Parathyroid adenoma (tissue), 2 donors: ENCODE data around the gene STAU1.
"Not testable (repeated sequence)": the region's sequence is repeated elsewhere in the genome, so short reads cannot be mapped to it uniquely, and the experiment has no call there.

Experiments used
- H2AFZ ChIP-seq: fragments of 300-600 bp; sonication (generic); one replicate; pipeline ENCODE4 v1.7.0; 2017; ENCODE audit warnings: antibody characterized with exemption, mild to moderate bottlenecking
- H3K27ac ChIP-seq: fragments of 300-600 bp; sonication (generic); one replicate; pipeline ENCODE4 v1.7.0; 2017
- H3K27me3 ChIP-seq: fragments of 300-600 bp; sonication (generic); one replicate; pipeline ENCODE4 v1.7.0; 2017; ENCODE audit warnings: low read length; ENCODE audit not compliant: control insufficient read depth, insufficient read depth
- H3K36me3 ChIP-seq: fragments of 300-600 bp; sonication (generic); one replicate; pipeline ENCODE4 v1.7.0; 2017; ENCODE audit warnings: low read length; ENCODE audit not compliant: control insufficient read depth, insufficient read depth
- H3K4me1 ChIP-seq: fragments of 300-600 bp; sonication (generic); one replicate; pipeline ENCODE4 v1.7.0; 2017; ENCODE audit warnings: control low read depth
- H3K4me2 ChIP-seq: fragments of 300-600 bp; sonication (generic); one replicate; pipeline ENCODE4 v1.7.0; 2017; ENCODE audit warnings: low read length
- H3K4me3 ChIP-seq: fragments of 300-600 bp; sonication (generic); one replicate; pipeline ENCODE4 v1.7.0; 2017; ENCODE audit warnings: low read depth, low read length
- H3K79me2 ChIP-seq: fragments of 300-600 bp; sonication (generic); one replicate; pipeline ENCODE4 v1.7.0; 2017; ENCODE audit warnings: control low read depth
- H3K9ac ChIP-seq: fragments of 300-600 bp; sonication (generic); one replicate; pipeline ENCODE4 v1.7.0; 2017; ENCODE audit warnings: mild to moderate bottlenecking
- H3K9me3 ChIP-seq: fragments of 300-600 bp; sonication (generic); one replicate; pipeline ENCODE4 v1.7.0; 2017; ENCODE audit warnings: low read length; ENCODE audit not compliant: control insufficient read depth
- CTCF ChIP-seq: fragments of 300-600 bp; sonication (generic); IDR thresholded peaks from one replicate; pipeline ENCODE4 v1.7.0; 2017; ENCODE audit warnings: antibody characterized with exemption, mild to moderate bottlenecking
- donor health status: primary hyperparathyroidism.

Gene STAU1

GRCh38 chr20:49171909-49172308 lies 16.2 kb downstream of the STAU1 start:
- peaks cover 57% of the 10 kb centered on the region for H3K79me2 ChIP-seq
- no peak overlapping the region for H3K9ac ChIP-seq
- no peaks in the 10 kb centered on the region for H3K9me3 ChIP-seq
- H3K27ac ChIP-seq, result no peak overlapping the region
- TF ChIP-seq CTCF, result no peak
- no peaks in the 10 kb centered on the region for H3K36me3 ChIP-seq
- H2AFZ ChIP-seq, result no peak overlapping the region
- peaks cover 4% of the 10 kb centered on the region for H3K4me1 ChIP-seq
- H3K4me2 ChIP-seq, result no peak overlapping the region
- H3K4me3 ChIP-seq, result peak overlapping the region; percentile 13
- H3K27me3 ChIP-seq, result no peaks in the 10 kb centered on the region

GRCh38 chr20:49170714-49171113 lies 17.4 kb downstream of the STAU1 start:
- peaks cover 4% of the 10 kb centered on the region for H3K4me1 ChIP-seq
- TF ChIP-seq CTCF, result no peak
- H3K36me3 ChIP-seq, result no peaks in the 10 kb centered on the region
- no peaks in the 10 kb centered on the region for H3K9me3 ChIP-seq
- H2AFZ ChIP-seq, result no peak overlapping the region
- H3K79me2 ChIP-seq, result peaks cover 54% of the 10 kb centered on the region
- H3K4me2 ChIP-seq, result no peak overlapping the region
- no peak overlapping the region for H3K4me3 ChIP-seq
- no peaks in the 10 kb centered on the region for H3K27me3 ChIP-seq
- no peak overlapping the region for H3K27ac ChIP-seq
- H3K9ac ChIP-seq, result no peak overlapping the region

GRCh38 chr20:49169547-49169946 lies 18.6 kb downstream of the STAU1 start:
- Histone ChIP-seq H3K36me3 (no peaks in the 10 kb centered on the region), H3K4me3 (no peak overlapping the region), H3K27ac (no peak overlapping the region), H3K4me1 (peaks cover 4% of the 10 kb centered on the region), H3K9me3 (no peaks in the 10 kb centered on the region), H3K79me2 (peaks cover 54% of the 10 kb centered on the region), H3K4me2 (no peak overlapping the region), H2AFZ (no peak overlapping the region), H3K27me3 (no peaks in the 10 kb centered on the region), H3K9ac (no peak overlapping the region)
- TF ChIP-seq CTCF, result no peak

- not testable (repeated sequence) for H3K27me3 ChIP-seq, H2AFZ ChIP-seq, H3K36me3 ChIP-seq, H3K4me2 ChIP-seq, H3K27ac ChIP-seq, H3K4me3 ChIP-seq, H3K4me1 ChIP-seq, H3K9ac ChIP-seq, H3K9me3 ChIP-seq
- H3K79me2 ChIP-seq, result peaks cover 53% of the 10 kb centered on the region
Measured at GRCh38 chr20:49168864-49169263, 19.3 kb downstream of the STAU1 start.

- no peaks in the 10 kb centered on the region for H3K9me3 ChIP-seq
- H3K27ac ChIP-seq, result no peak overlapping the region
- no peak overlapping the region for H3K4me3 ChIP-seq
- no peak for TF ChIP-seq CTCF
- peaks cover 4% of the 10 kb centered on the region for H3K4me1 ChIP-seq
- H3K9ac ChIP-seq, result no peak overlapping the region
- peak overlapping the region; percentile 68 for H3K4me2 ChIP-seq
- no peaks in the 10 kb centered on the region for H3K27me3 ChIP-seq
- no peaks in the 10 kb centered on the region for H3K36me3 ChIP-seq
- H2AFZ ChIP-seq, result no peak overlapping the region
- peaks cover 45% of the 10 kb centered on the region for H3K79me2 ChIP-seq
Measured at GRCh38 chr20:49167811-49168507, 20.2 kb downstream of the STAU1 start.
